H1 (cell line): Measurements from ENCODE around the gene ANP32A. TPM values are rescaled to one million over a fixed set of nuclear protein-coding genes. Genes with fewer than 3 reads are reported as not detected.

Experiments used
- CTCF ChIA-PET: fragments of 300-600 bp; sonication (Branson Sonifier 250); formaldehyde crosslinking; loops from one replicate; lab custom pipeline; 2021; ENCODE audit not compliant: partially characterized antibody; lab: Charles Lee
- POLR2A ChIA-PET: fragments of 300-600 bp; sonication (Branson Sonifier 250); formaldehyde crosslinking; loops from one replicate; lab custom pipeline; 2021; ENCODE audit warnings: inconsistent platforms; ENCODE audit not compliant: partially characterized antibody; lab: Charles Lee
- DNase-seq, 2 experiments: peaks; one replicate each; pipeline versions ENCODE4 v3.0.0 to v3.0.0-alpha.2; 2010 to 2022; ENCODE audit warnings: low spot score in 2 of 2, low read depth in 1 of 2, mixed read lengths in 1 of 2
- FAIRE-seq: peaks from 2 replicates; lab custom pipeline; 2011; peaks lifted over from hg19 to GRCh38; lab: Jason Lieb, UNC
- H2AFZ ChIP-seq: 2 replicates; pipeline ENCODE4 v1.8.1; 2012; ENCODE audit warnings: low read length, inconsistent platforms
- H2AK5ac ChIP-seq: 2 replicates; pipeline ENCODE4 v1.6.1; 2013; ENCODE audit warnings: low read depth, low read length
- H2BK120ac ChIP-seq: replicated peaks from 2 replicates; pipeline ENCODE3; 2013; ENCODE audit warnings: low read depth, low read length, inconsistent platforms
- H2BK12ac ChIP-seq: 2 replicates; pipeline ENCODE4 v1.6.1; 2013; ENCODE audit warnings: low read depth, low read length
- H2BK15ac ChIP-seq: 2 replicates; pipeline ENCODE4 v1.6.1; 2013; ENCODE audit warnings: low read length
- H2BK20ac ChIP-seq: 2 replicates; pipeline ENCODE4 v1.6.1; 2013; ENCODE audit warnings: low read length
- H2BK5ac ChIP-seq: 2 replicates; pipeline ENCODE4 v1.6.1; 2013; ENCODE audit warnings: low read depth, low read length
- H3K14ac ChIP-seq: 2 replicates; pipeline ENCODE4 v1.6.1; 2013; ENCODE audit warnings: inconsistent platforms; ENCODE audit not compliant: insufficient read length
- H3K18ac ChIP-seq: 2 replicates; pipeline ENCODE4 v1.6.1; 2013; ENCODE audit warnings: low read length; ENCODE audit errors: extremely low read depth
- H3K23ac ChIP-seq: 2 replicates; pipeline ENCODE4 v1.6.1; 2013; ENCODE audit warnings: inconsistent platforms; ENCODE audit not compliant: insufficient read length
- H3K23me2 ChIP-seq: 2 replicates; pipeline ENCODE4 v1.6.1; 2013; ENCODE audit warnings: low read depth, low read length
- H3K27ac ChIP-seq: 2 replicates; pipeline ENCODE4 v1.6.1; 2011; ENCODE audit warnings: low read depth, low read length, inconsistent platforms
- H3K27me3 ChIP-seq, 4 experiments: replicated peaks in 1 of 4; 1 replicate in 1 of 4; 2 replicates in 3 of 4; pipeline versions ENCODE4 v1.6.1 to v1.8.1; 2011 to 2013; ENCODE audit warnings: low read length in 3 of 4, mild to moderate bottlenecking in 3 of 4, inconsistent platforms in 2 of 4, mixed read lengths in 2 of 4, moderate library complexity in 1 of 4; ENCODE audit not compliant: control insufficient read depth in 3 of 4, insufficient read depth in 3 of 4; ENCODE audit errors: extremely low read depth in 1 of 4
- H3K36me3 ChIP-seq, 4 experiments: 2 replicates each; pipeline versions ENCODE4 v1.6.1 to v1.8.1; 2011 to 2013; ENCODE audit warnings: mild to moderate bottlenecking in 4 of 4, low read length in 3 of 4, moderate library complexity in 2 of 4, control low read depth in 1 of 4, inconsistent platforms in 1 of 4; ENCODE audit not compliant: insufficient read depth in 4 of 4, control insufficient read depth in 2 of 4
- H3K4ac ChIP-seq: replicated peaks from 2 replicates; pipeline ENCODE3; 2013; ENCODE audit warnings: low read length, low read depth, mixed read lengths, inconsistent platforms; ENCODE audit not compliant: insufficient read length
- H3K4me1 ChIP-seq, 4 experiments: replicated peaks in 1 of 4; 1 replicate in 1 of 4; 2 replicates in 3 of 4; pipeline versions ENCODE4 v1.6.1 to v1.8.1; 2011 to 2013; ENCODE audit warnings: low read length in 3 of 4, inconsistent platforms in 2 of 4, mixed read lengths in 1 of 4; ENCODE audit not compliant: insufficient read depth in 4 of 4, control insufficient read depth in 3 of 4
- H3K4me2 ChIP-seq, 2 experiments: 2 replicates each; pipeline versions ENCODE4 v1.6.1 to v1.8.1; 2011 to 2013; ENCODE audit warnings: low read depth in 2 of 2, low read length in 2 of 2, control low read depth in 1 of 2, inconsistent platforms in 1 of 2, mild to moderate bottlenecking in 1 of 2; ENCODE audit not compliant: insufficient read depth in 1 of 2
- H3K4me3 ChIP-seq, 4 experiments: fragments of 200-600, 300-600 bp in 1 of 4; sonication (generic), shearing (Covaris generic), sonication (Bioruptor Twin) in 1 of 4; 2 replicates each; pipeline versions ENCODE4 v1.5.1 to v1.8.1; 2011 to 2016; ENCODE audit warnings: low read length in 4 of 4, low read depth in 3 of 4, control low read depth in 2 of 4, inconsistent platforms in 2 of 4, mild to moderate bottlenecking in 2 of 4, mixed read lengths in 1 of 4, moderate library complexity in 1 of 4; ENCODE audit not compliant: insufficient read depth in 2 of 4; ENCODE audit errors: extremely low read depth in 1 of 4
- H3K56ac ChIP-seq: replicated peaks from 2 replicates; pipeline ENCODE3; 2013; ENCODE audit warnings: low read depth, mild to moderate bottlenecking, mixed read lengths, low read length, inconsistent platforms; ENCODE audit not compliant: insufficient read length
- H3K79me1 ChIP-seq: 2 replicates; pipeline ENCODE4 v1.6.1; 2013; ENCODE audit warnings: low read depth, low read length, control low read depth
- H3K79me2 ChIP-seq, 2 experiments: 2 replicates each; pipeline versions ENCODE4 v1.6.1 to v1.8.1; 2012 to 2013; ENCODE audit warnings: low read length in 2 of 2, mild to moderate bottlenecking in 2 of 2, inconsistent platforms in 1 of 2; ENCODE audit not compliant: insufficient read depth in 2 of 2, control insufficient read depth in 1 of 2
- H3K9ac ChIP-seq, 4 experiments: replicated peaks in 1 of 4; 1 replicate in 1 of 4; 2 replicates in 3 of 4; pipeline versions ENCODE4 v1.6.1 to v1.8.1; 2011 to 2013; ENCODE audit warnings: low read depth in 3 of 4, low read length in 3 of 4, control low read depth in 2 of 4, mild to moderate bottlenecking in 2 of 4, moderate library complexity in 2 of 4, inconsistent platforms in 1 of 4; ENCODE audit errors: extremely low read depth in 1 of 4
- H3K9me3 ChIP-seq, 2 experiments: 2 replicates each; pipeline versions ENCODE4 v1.6.1 to v1.8.1; 2012 to 2013; ENCODE audit warnings: mild to moderate bottlenecking in 2 of 2, moderate library complexity in 2 of 2, control low read depth in 1 of 2, inconsistent platforms in 1 of 2, low read depth in 1 of 2, low read length in 1 of 2, mixed read lengths in 1 of 2; ENCODE audit not compliant: insufficient read depth in 2 of 2
- H4K20me1 ChIP-seq, 2 experiments: replicated peaks in 1 of 2; 2 replicates each; pipeline versions ENCODE3 to v1.8.1; 2011 to 2013; ENCODE audit warnings: inconsistent platforms in 2 of 2, low read length in 2 of 2, mild to moderate bottlenecking in 1 of 2; ENCODE audit not compliant: insufficient read depth in 2 of 2, control insufficient read depth in 1 of 2
- H4K5ac ChIP-seq: 2 replicates; pipeline ENCODE4 v1.6.1; 2013; ENCODE audit warnings: low read length, low read depth, mixed read lengths, inconsistent platforms; ENCODE audit not compliant: insufficient read length
- H4K8ac ChIP-seq: 2 replicates; pipeline ENCODE4 v1.8.0; 2013; ENCODE audit warnings: mild to moderate bottlenecking, moderate library complexity, low read length, inconsistent platforms; ENCODE audit not compliant: insufficient read depth; ENCODE audit errors: extremely low read depth
- H4K91ac ChIP-seq: replicated peaks from 2 replicates; pipeline ENCODE3; 2013; ENCODE audit warnings: low read length, mixed read lengths, inconsistent platforms; ENCODE audit not compliant: insufficient read length
- ASH2L ChIP-seq: fragments of 200-600, 300-600 bp; sonication (generic); IDR thresholded peaks from one replicate; pipeline ENCODE4 v1.7.1; 2017; ENCODE audit warnings: low read length
- BRCA1 ChIP-seq: IDR thresholded peaks from 2 replicates; pipeline ENCODE4 v1.6.1; 2012; ENCODE audit warnings: low read depth, low read length, improper control_type of control experiment
- GTF2F1 ChIP-seq: IDR thresholded peaks from 2 replicates; pipeline ENCODE4 v1.6.1; 2012; ENCODE audit warnings: low read depth, low read length, improper control_type of control experiment, borderline replicate concordance
- KDM1A ChIP-seq: fragments of 200-600, 300-600 bp; sonication (generic); IDR thresholded peaks from 2 replicates; pipeline ENCODE4 v1.7.1; 2016; ENCODE audit warnings: mild to moderate bottlenecking, low read length, borderline replicate concordance
- SIN3A ChIP-seq, 2 experiments: IDR thresholded peaks in 1 of 2; conservative IDR thresholded peaks in 1 of 2; 2 replicates each; pipeline ENCODE4 v1.6.1; 2011 to 2012; ENCODE audit warnings: low read length in 2 of 2, improper control_type of control experiment in 1 of 2, low read depth in 1 of 2, mild to moderate bottlenecking in 1 of 2
- SIX5 ChIP-seq: IDR thresholded peaks from 2 replicates; pipeline ENCODE4 v1.6.1; 2011; ENCODE audit warnings: mild to moderate bottlenecking, low read depth, low read length
- SP1 ChIP-seq: IDR thresholded peaks from 2 replicates; pipeline ENCODE4 v1.6.1; 2011; ENCODE audit warnings: low read depth, low read length
- SP2 ChIP-seq: IDR thresholded peaks from 2 replicates; pipeline ENCODE4 v1.6.1; 2012; ENCODE audit warnings: mild to moderate bottlenecking, low read length, inconsistent platforms
- SRF ChIP-seq: IDR thresholded peaks from 2 replicates; pipeline ENCODE4 v1.6.1; 2011; ENCODE audit warnings: mild to moderate bottlenecking, low read depth, low read length, moderate library complexity
- SUZ12 ChIP-seq: fragments of 200-600 bp; sonication (generic); IDR thresholded peaks from 2 replicates; pipeline ENCODE4 v1.6.1; 2012; ENCODE audit warnings: mild to moderate bottlenecking, inconsistent platforms, low read length, moderate library complexity, mixed read lengths
- TCF12 ChIP-seq: IDR thresholded peaks from 2 replicates; pipeline ENCODE4 v1.6.1; 2011; ENCODE audit warnings: low read depth, mild to moderate bottlenecking, low read length
- WGBS, 2 experiments: shearing (Covaris generic) in 1 of 2; methylation state at CpG; one replicate each; pipeline versions ENCODE4 v1.1.6 to v1.1.7; 2013 to 2015; ENCODE audit warnings: low lambda C conversion rate in 2 of 2, mixed read lengths in 2 of 2, inconsistent platforms in 1 of 2, low coverage in 1 of 2, missing lambda C conversion rate in 1 of 2; ENCODE audit not compliant: insufficient replicate concordance in 2 of 2, insufficient coverage in 1 of 2, insufficient read length in 1 of 2; ENCODE audit errors: extremely low coverage in 1 of 2, missing lambda C conversion rate in 1 of 2; 5-methylcytosine and 5-hydroxymethylcytosine counted together
- polyA plus RNA-seq, 7 experiments: library from polyadenylated mRNA; depleted of rRNA in 3 of 7; stranded (reverse) in 5 of 7; unstranded in 2 of 7; fragments of >200 nt in 5 of 7; fragments of 200-250 nt in 2 of 7; gene quantifications; 1 replicate in 5 of 7; 2 replicates in 1 of 7; 4 replicates in 1 of 7; pipeline versions ENCODE4 v1.2.1 to v1.2.3, GENCODE V29; 2011 to 2013; ENCODE audit warnings: missing spikeins in 2 of 7, mixed read lengths in 2 of 7
- total RNA-seq: library from RNA; stranded (reverse); fragmentation: NEBNext Ultra II Directional; extraction: Animal tissue kit (Norgen Biotek cat#: 25700); gene quantifications from 2 replicates; pipeline ENCODE4 v1.2.1, GENCODE V29; 2021
- TF ChIP-seq, protein P1 (sequence below): IDR thresholded peaks from 2 replicates; pipeline ENCODE4 v1.6.1; 2011; ENCODE audit warnings: low read depth, mild to moderate bottlenecking, low read length; ENCODE audit not compliant: insufficient read depth

ANP32A gene
- total and polyA plus RNA-seq, 2 of the 8 experiments (the other 6 are each of a cell fraction or from before 2014, with no cell fraction given) = 70.8 to 295 TPM

DNA sequence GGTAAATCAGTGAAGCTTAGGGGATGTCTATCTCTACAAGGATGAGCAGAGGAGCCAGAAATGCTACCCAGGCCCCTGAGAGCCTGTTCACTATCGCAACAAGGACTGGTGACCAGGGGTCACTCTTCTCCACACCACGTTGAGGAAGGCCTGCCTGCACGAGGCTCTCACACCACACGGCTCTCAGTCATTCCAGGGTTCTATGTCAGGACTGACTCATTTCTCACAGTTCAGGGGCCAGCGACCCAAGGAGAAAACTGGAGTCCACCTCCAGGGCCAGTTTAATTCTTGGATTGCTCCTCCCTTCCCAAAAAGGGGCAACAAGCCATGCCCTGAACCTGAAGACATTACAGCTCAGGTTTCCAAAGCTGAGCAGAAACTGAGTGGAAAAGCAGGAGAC lies 33.9 kb downstream of the ANP32A start:
- Histone ChIP-seq H3K23ac (no peak overlapping the region), H3K36me3 (peaks cover 8 to 45% (median 24%) of the 10 kb centered on the region in 4 experiments), H3K14ac (no peak overlapping the region), H3K79me2 (peaks cover 7 to 62% of the 10 kb centered on the region in 2 experiments; a peak in 3 of 4 replicates), H4K8ac (no peak overlapping the region), H3K9ac (no peak overlapping the region; a peak in 1 of 7 replicates), H3K18ac (no peak overlapping the region), H3K56ac (no peak overlapping the region), H3K4ac (no peak overlapping the region), H2BK120ac (no peak overlapping the region), H2BK5ac (no peak overlapping the region), H4K20me1 (peaks cover 42 to 50% of the 10 kb centered on the region in 2 experiments), H2AFZ (no peak overlapping the region), H2BK15ac (0 out of 2 replicates have a peak overlapping the region, but pooled peaks have one; percentile 31), H2BK20ac (no peak overlapping the region), H3K4me3 (no peak overlapping the region), H2BK12ac (no peak overlapping the region), H4K91ac (no peak overlapping the region), H2AK5ac (no peak overlapping the region), H4K5ac (no peak overlapping the region), H3K4me2 (no peak overlapping the region), H3K79me1 (peaks cover 23% of the 10 kb centered on the region), H3K27ac (no peak overlapping the region), H3K4me1 (peaks cover 20 to 37% (median 24%) of the 10 kb centered on the region in 4 experiments), H3K27me3 (no peaks in the 10 kb centered on the region), H3K9me3 (no peaks in the 10 kb centered on the region), H3K23me2 (no peaks in the 10 kb centered on the region)
- no peak for DNase-seq
- ChIA-PET CTCF (interaction anchor here (1.0 to 7.7 kb wide), 4 partner anchors 8 to 88 kb away, joined by 3 to 70 read pairs (median 8); no protein-coding TSS in a partner anchor), POLR2A (interaction anchor here (0.8 to 1.8 kb wide), 3 partner anchors 11 to 31 kb away, joined by 3 to 5 read pairs (median 3); no protein-coding TSS in a partner anchor)
- no peak for FAIRE-seq
- WGBS, 2 experiments = 89% methylated on average over 5 of the region's 5 CpGs; no CpG with 5 or more reads in 1 of the 2 experiments
- TF ChIP-seq SP1 (no peak), SIX5 (no peak), BRCA1 (no peak), SUZ12 (no peak), KDM1A (no peak), GTF2F1 (no peak), SRF (no peak), TCF12 (no peak), ASH2L (no peak), SIN3A (conservative IDR thresholded peaks at IDR 0.05 in 1 of 2, IDR thresholded peaks at IDR 0.05 in 1 of 2; ENCODE audit: low read depth in 1 of 2, low read length in 2 of 2) (no peak), SP2 (no peak)
- TF ChIP-seq, protein P1, sequence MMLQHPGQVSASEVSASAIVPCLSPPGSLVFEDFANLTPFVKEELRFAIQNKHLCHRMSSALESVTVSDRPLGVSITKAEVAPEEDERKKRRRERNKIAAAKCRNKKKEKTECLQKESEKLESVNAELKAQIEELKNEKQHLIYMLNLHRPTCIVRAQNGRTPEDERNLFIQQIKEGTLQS = no peak
